ENCODE measurements around the gene MLEC.
"Not testable (repeated sequence)": the region's sequence is repeated elsewhere in the genome, so short reads cannot be mapped to it uniquely, and the experiment has no call there.

Gene MLEC

DNA sequence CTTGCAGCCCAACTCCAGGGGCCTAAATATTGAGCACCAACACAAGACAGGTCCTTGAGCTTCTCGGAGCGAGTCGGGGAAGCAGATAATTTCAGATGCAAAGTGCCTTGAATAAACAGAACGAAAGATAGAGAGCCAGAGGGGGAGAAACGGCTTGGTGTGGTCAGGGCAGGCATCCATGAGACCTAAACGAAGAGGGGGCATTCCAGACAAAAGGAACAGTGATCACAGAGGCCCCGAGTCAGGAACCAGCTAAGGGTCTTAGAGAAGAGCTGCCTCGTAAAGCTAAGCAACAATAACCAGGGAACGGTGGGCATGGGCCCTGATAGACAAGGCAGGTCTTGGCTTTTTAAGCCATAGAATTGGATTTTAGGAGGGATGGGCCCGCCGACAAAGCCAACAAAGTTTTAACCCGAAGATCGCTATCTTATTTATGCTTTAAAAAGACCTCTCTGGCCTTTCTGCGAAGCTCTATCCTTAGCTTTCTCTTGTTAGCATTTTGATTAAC is 38.3 kb downstream of the MLEC start:
- peak overlapping the region; percentile 70 to 85 for H3K27ac ChIP-seq
- TF ChIP-seq, protein P1, sequence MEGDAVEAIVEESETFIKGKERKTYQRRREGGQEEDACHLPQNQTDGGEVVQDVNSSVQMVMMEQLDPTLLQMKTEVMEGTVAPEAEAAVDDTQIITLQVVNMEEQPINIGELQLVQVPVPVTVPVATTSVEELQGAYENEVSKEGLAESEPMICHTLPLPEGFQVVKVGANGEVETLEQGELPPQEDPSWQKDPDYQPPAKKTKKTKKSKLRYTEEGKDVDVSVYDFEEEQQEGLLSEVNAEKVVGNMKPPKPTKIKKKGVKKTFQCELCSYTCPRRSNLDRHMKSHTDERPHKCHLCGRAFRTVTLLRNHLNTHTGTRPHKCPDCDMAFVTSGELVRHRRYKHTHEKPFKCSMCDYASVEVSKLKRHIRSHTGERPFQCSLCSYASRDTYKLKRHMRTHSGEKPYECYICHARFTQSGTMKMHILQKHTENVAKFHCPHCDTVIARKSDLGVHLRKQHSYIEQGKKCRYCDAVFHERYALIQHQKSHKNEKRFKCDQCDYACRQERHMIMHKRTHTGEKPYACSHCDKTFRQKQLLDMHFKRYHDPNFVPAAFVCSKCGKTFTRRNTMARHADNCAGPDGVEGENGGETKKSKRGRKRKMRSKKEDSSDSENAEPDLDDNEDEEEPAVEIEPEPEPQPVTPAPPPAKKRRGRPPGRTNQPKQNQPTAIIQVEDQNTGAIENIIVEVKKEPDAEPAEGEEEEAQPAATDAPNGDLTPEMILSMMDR (IDR thresholded peaks at IDR 0.05) = no peak
- no peak for DNase-seq (ENCODE audit: low spot score)
- peak overlapping the region; percentile 82 for H3K4me3 ChIP-seq

DNA sequence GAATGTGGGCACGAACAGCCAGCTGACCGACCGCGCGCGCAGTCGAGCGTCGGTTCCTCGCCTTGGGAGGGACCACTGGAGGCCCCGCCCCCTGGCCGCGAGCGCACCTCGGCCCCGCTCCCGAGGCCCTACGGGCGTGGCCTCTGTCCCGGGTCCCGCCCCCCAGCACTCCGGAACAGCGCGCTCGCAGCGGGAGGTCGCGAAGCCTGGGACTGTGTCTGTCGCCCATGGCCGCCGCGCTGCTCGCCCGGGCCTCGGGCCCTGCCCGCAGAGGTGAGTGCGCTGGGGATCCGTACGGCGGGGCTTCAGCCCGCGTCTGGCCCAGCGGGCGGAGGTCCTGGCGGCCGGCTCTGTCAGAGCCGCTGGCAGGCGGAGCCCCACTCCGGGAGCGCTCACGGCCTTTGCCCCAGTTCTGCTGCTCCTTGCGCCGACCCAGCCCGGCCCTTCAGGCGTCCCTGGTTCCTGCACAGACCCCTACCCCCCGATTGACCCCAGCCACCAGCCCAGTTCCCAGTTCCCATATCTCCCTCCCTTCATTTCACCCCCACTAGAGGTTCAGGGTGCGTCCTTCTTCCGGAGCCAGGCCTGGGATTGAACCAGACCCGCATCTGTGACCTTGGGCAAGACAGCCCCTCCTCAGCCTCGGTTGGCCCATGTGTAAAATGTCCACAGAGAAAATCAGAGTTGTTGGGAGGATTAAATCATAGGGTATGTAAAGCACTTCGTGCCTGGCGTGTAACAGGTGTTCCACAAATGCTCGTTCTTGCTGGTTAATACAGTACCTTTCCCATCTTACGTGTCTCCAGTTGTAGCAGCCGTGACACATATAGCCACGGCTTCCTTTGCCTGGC is 38.9 kb downstream of the MLEC start, which contains the start of gene ACADS:
Gene ACADS (plus strand): TSS at position 168 of the 851 bp plus-strand sequence. CDS start 60 bp downstream, at position 228.
- TF ChIP-seq, protein P1 (IDR thresholded peaks at IDR 0.05) = no peak
- Histone ChIP-seq H3K27ac (peak within 1 kb of the TSS; percentile 70 to 85), H3K4me3 (peak within 1 kb of the TSS; percentile 82)
- peak; percentile 90 for DNase-seq (ENCODE audit: low spot score)

DNA sequence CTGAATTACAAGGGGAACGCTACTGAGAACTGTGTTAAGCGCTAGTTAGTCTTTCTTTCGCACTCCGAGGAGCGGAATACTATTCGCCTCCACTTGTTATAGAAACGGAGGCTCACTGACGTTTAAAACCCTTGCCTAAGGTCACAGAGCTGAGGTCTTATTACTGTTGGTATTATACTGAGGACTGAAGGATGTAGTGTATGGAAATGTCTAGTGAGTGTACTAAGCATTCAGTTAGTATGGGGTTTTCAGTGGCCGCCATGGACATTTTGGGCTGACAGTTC is 39.5 kb downstream of the MLEC start:
- H3K27ac ChIP-seq = peak overlapping the region in 1 of 2 donors; percentile 85
- TF ChIP-seq, protein P1 (IDR thresholded peaks at IDR 0.05) = no peak
- no peak for DNase-seq (ENCODE audit: low spot score)
- H3K4me3 ChIP-seq = peak overlapping the region; percentile 82

DNA sequence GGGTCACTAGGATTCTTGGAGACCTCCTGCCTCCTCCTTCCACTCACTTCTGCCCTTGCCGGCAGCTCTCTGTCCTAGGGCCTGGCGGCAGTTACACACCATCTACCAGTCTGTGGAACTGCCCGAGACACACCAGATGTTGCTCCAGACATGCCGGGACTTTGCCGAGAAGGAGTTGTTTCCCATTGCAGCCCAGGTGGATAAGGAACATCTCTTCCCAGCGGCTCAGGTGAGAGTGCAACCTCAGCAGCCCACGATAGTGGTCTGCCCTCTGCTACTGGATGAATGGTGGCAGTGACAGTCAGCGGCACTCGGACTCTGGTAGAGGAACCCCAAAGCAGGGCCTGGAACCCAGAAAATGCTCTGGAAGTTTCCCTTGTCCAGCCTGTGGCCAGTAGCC is 40.0 kb downstream of the MLEC start:
- H3K4me3 ChIP-seq = no peak overlapping the region
- TF ChIP-seq, protein P1 (IDR thresholded peaks at IDR 0.05) = no peak
- no peak overlapping the region for H3K27ac ChIP-seq
- DNase-seq (ENCODE audit: low spot score) = no peak

DNA sequence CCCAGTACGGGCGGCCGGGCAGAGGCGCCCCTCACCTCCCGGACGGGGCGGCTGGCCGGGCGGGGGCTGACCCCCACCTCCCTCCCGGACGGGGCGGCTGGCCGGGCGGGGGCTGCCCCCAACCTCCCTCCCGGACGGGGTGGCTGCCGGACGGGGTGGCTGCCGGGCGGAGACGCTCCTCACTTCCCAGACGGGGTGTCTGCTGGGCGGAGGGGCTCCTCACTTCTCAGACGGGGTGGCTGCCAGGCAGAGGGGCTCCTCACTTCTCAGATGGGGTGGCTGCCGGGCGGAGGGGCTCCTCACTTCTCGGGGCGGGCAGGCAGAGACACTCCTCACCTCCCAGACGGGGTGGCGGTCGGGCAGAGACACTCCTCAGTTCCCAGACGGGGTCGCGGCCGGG is 45.2 kb downstream of the MLEC start:
- not testable (repeated sequence) for H3K27ac ChIP-seq; DNase-seq (ENCODE audit: low spot score); H3K4me3 ChIP-seq

DNA sequence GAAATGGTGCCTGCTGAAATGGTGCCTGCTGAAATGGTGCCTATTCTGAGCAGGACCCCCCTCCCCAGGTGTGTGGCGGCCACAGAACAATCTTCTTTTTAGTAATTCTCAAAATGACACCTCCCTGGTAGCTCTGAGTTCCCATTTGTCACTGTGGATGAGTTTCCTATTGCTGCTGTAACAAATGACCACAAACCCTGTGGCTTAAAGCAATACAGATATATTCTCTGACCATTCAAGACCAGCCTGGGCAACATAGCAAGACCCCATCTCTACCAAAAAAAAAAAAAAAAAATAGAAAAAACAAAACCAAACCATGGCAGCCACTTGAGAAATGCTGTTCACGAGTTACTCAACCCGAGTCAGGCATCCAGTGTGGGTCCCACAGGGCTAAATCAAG is 46.6 kb downstream of the MLEC start:
- no peak for DNase-seq (ENCODE audit: low spot score)
- Histone ChIP-seq H3K27ac (no peak overlapping the region), H3K4me3 (no peak overlapping the region)
- TF ChIP-seq, protein P1 (IDR thresholded peaks at IDR 0.05) = no peak

DNA sequence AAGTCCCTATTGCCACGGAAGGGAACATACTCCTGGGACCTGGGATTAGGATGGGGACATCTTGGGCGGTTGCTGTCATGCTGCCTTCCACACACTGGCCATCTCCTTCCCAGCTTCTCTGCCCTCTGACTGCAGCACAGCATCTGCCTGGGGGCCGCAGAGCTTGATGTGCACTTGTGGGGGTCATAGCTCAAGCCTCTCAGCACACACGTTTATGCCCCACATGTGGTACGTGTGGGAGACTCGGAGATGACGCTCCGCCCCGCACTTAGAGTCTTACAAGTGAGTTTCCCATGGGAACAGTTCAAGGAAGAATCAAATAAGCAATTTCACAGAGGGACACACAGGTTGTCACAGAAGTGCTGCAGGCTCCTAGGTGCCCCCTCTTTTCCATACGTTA is 47.3 kb downstream of the MLEC start:
- DNase-seq (ENCODE audit: low spot score) = no peak
- TF ChIP-seq, protein P1 (IDR thresholded peaks at IDR 0.05) = no peak
- no peak overlapping the region for H3K4me3 ChIP-seq
- H3K27ac ChIP-seq = no peak overlapping the region

Data from coronary artery (tissue), 2 donors.